Aorta (tissue), 5 donors: ENCODE data around the gene NMD3. TPM values are rescaled to one million over a fixed set of nuclear protein-coding genes. Genes with fewer than 3 reads are reported as not detected.
"Not testable (repeated sequence)": the region's sequence is repeated elsewhere in the genome, so short reads cannot be mapped to it uniquely, and the experiment has no call there.

ENCODE experiments used
- ATAC-seq: fragments of 200-7000 bp; cut with Tn5 transposase; one replicate; pipeline ENCODE4 v1.9.1; 2022; ENCODE audit warnings: moderate library complexity; ENCODE audit not compliant: low FRiP score
- DNase-seq, 2 donors: peaks; one replicate each; pipeline ENCODE4 v3.0.0-alpha.2; 2020
- H3K27ac ChIP-seq, 2 donors: one replicate each; pipeline ENCODE4 v1.5.1; 2013; ENCODE audit warnings: low read length in 2 of 2, mild to moderate bottlenecking in 2 of 2, moderate library complexity in 2 of 2, control low read depth in 1 of 2, inconsistent platforms in 1 of 2, low read depth in 1 of 2
- H3K27me3 ChIP-seq, 2 donors: one replicate each; pipeline ENCODE4 v1.6.1; 2013; ENCODE audit warnings: control low read depth in 1 of 2, low read length in 1 of 2, mild to moderate bottlenecking in 1 of 2, moderate library complexity in 1 of 2; ENCODE audit not compliant: insufficient read depth in 2 of 2, control insufficient read depth in 1 of 2
- H3K36me3 ChIP-seq, 2 donors: one replicate each; pipeline ENCODE4 v1.6.1; 2013; ENCODE audit warnings: control low read depth in 1 of 2, low read length in 1 of 2, mild to moderate bottlenecking in 1 of 2; ENCODE audit not compliant: insufficient read depth in 2 of 2, control insufficient read depth in 1 of 2
- H3K4me1 ChIP-seq, 2 donors: one replicate each; pipeline ENCODE4 v1.6.1; 2013; ENCODE audit warnings: low read length in 2 of 2, control low read depth in 1 of 2, mild to moderate bottlenecking in 1 of 2, moderate library complexity in 1 of 2; ENCODE audit not compliant: insufficient read depth in 2 of 2, control insufficient read depth in 1 of 2
- H3K4me3 ChIP-seq, 2 donors: one replicate each; pipeline ENCODE4 v1.5.1; 2013; ENCODE audit warnings: low read length in 2 of 2, control low read depth in 1 of 2, mild to moderate bottlenecking in 1 of 2
- H3K9me3 ChIP-seq: one replicate; pipeline ENCODE4 v1.6.1; 2013; ENCODE audit warnings: mild to moderate bottlenecking, low read length; ENCODE audit not compliant: control insufficient read depth
- WGBS, 2 donors: extraction: QIAGEN DNeasy Blood & Tissue Kit; methylation state at CpG; one replicate each; pipeline ENCODE4 v1.1.7; 2013; 5-methylcytosine and 5-hydroxymethylcytosine counted together
- intact Hi-C, 2 donors: fragments of 100-400 bp; cut with DNase I; formaldehyde crosslinking; loops; one replicate each; pipeline versions ENCODE4 v1.14.2 to v1.15.0; 2022
- long read RNA-seq, 2 donors: library from polyadenylated mRNA; unstranded; transcript quantifications; one replicate each; pipeline ENCODE4 v2.0.0, GENCODE V29; 2020 to 2021
- polyA plus RNA-seq, 2 donors: library from polyadenylated mRNA; stranded (reverse); fragments of 200-250 nt; gene quantifications; one replicate each; pipeline ENCODE4 v1.2.3, GENCODE V29; 2013
- total RNA-seq, 2 donors: library from RNA; stranded (reverse); fragmentation: NEBNext Ultra II Directional; extraction: Animal tissue kit (Norgen Biotek cat#: 25700); gene quantifications; one replicate each; pipeline ENCODE4 v1.2.1, GENCODE V29; 2021
- donor health status: healthy with polysubstance abuse.
- donor health status: Bipolar disorder and iron deficiency.
- donor health status: DM: no; HTN: no; CAD: no.
- donor health status: DM: no; HTN: no; CAD: no.
- donor health status: DM: yes; HTN: yes; CAD: no.

The NMD3 gene
- total RNA-seq (10 to 100 TPM; 53.8 to 56.5 TPM), polyA plus RNA-seq (10 to 100 TPM; 37.9 to 38.6 TPM)
- long read RNA-seq, donor 1, transcript NMD3-201 (16 exons, 3,049 nt) = major isoform, 37 of 77 reads
- long read RNA-seq, donor 1, partial matches to known transcripts = 16 of 77 reads
- long read RNA-seq, donor 1, other reads (novel, unspliced or antisense) = 23 of 77 reads
- long read RNA-seq, donor 2, transcript NMD3-201 (16 exons, 3,049 nt) = major isoform, 21 of 41 reads
- long read RNA-seq, donor 2, partial matches to known transcripts = 2 of 41 reads
- long read RNA-seq, donor 2, other reads (novel, unspliced or antisense) = 18 of 41 reads

- intact Hi-C loops = loop anchor here in 1 of 2 donors (5.0 kb wide), 1 partner anchor 154 kb away; no protein-coding TSS in a partner anchor
- H3K9me3 ChIP-seq = no peaks in the 10 kb centered on the region
- DNase-seq = peak; percentile 97 to 98
- 0 to 1% methylated on average over 70 to 71 of the region's 71 CpGs for WGBS, 2 donors
- H3K27ac ChIP-seq = peak within 1 kb of the TSS; percentile 60 to 70
- peak; percentile 99 for ATAC-seq
- no peaks in the 10 kb centered on the region for H3K36me3 ChIP-seq
- peak within 1 kb of the TSS; percentile 62 to 78 for H3K4me3 ChIP-seq
- no peaks in the 10 kb centered on the region for H3K4me1 ChIP-seq
- no peaks in the 10 kb centered on the region for H3K27me3 ChIP-seq
Measured at GRCh38 chr3:161220850-161221753, at the start of gene NMD3. NMD3 (plus strand) TSS chr3:161221311; CDS start chr3:161222014, 703 bp downstream.

GRCh38 chr3:161171639-161172552 is 49.2 kb upstream of the NMD3 start:
- WGBS, 2 donors = 92 to 94% methylated on average over 2 of the region's 2 CpGs
- Histone ChIP-seq H3K4me3 (no peak overlapping the region), H3K27ac (no peak overlapping the region), H3K36me3 (no peaks in the 10 kb centered on the region), H3K4me1 (no peaks in the 10 kb centered on the region), H3K9me3 (no peaks in the 10 kb centered on the region), H3K27me3 (no peaks in the 10 kb centered on the region)
- DNase-seq = no peak
- intact Hi-C loops = no loop called here
- ATAC-seq = no peak

GRCh38 chr3:161175506-161175905 is 45.6 kb upstream of the NMD3 start:
- intact Hi-C loops = no loop called here
- no peak overlapping the region for H3K27ac ChIP-seq
- no peaks in the 10 kb centered on the region for H3K36me3 ChIP-seq
- no peaks in the 10 kb centered on the region for H3K27me3 ChIP-seq
- H3K4me1 ChIP-seq = peaks cover 0 to 3% of the 10 kb centered on the region in 2 donors
- ATAC-seq = no peak
- DNase-seq = no peak
- 81 to 94% methylated on average over 1 of the region's 1 CpG for WGBS, 2 donors
- H3K9me3 ChIP-seq = no peaks in the 10 kb centered on the region
- no peak overlapping the region for H3K4me3 ChIP-seq

GRCh38 chr3:161177991-161178390 is 43.1 kb upstream of the NMD3 start:
- peaks cover 0 to 3% of the 10 kb centered on the region in 2 donors for H3K4me1 ChIP-seq
- H3K36me3 ChIP-seq = no peaks in the 10 kb centered on the region
- ATAC-seq (no peak), DNase-seq (no peak)
- H3K27me3 ChIP-seq = no peaks in the 10 kb centered on the region
- intact Hi-C loops = no loop called here
- H3K9me3 ChIP-seq = no peaks in the 10 kb centered on the region
- 89 to 91% methylated on average over 3 of the region's 3 CpGs for WGBS, 2 donors
- H3K4me3 ChIP-seq = no peak overlapping the region
- H3K27ac ChIP-seq = no peak overlapping the region

GRCh38 chr3:161181371-161181770 is 39.7 kb upstream of the NMD3 start:
- not testable (repeated sequence) for H3K4me3 ChIP-seq, H3K36me3 ChIP-seq, H3K9me3 ChIP-seq, H3K4me1 ChIP-seq, H3K27me3 ChIP-seq, H3K27ac ChIP-seq
- 0 to 1% methylated on average over 1 of the region's 1 CpG for WGBS, 2 donors
- peak in 1 of 2 donors; percentile 74 for DNase-seq
- peak; percentile 67 for ATAC-seq
- intact Hi-C loops = loop anchor here in 1 of 2 donors (10.0 kb wide), 1 partner anchor 77 kb away; the partner anchor contains the start of gene B3GALNT1

GRCh38 chr3:161187046-161187445 is 34.1 kb upstream of the NMD3 start:
- DNase-seq (no peak), ATAC-seq (no peak)
- WGBS, 2 donors = 29 to 59% methylated on average over 2 of the region's 2 CpGs
- Histone ChIP-seq H3K27me3 (no peaks in the 10 kb centered on the region), H3K36me3 (no peaks in the 10 kb centered on the region), H3K4me1 (no peaks in the 10 kb centered on the region), H3K4me3 (no peak overlapping the region), H3K9me3 (no peaks in the 10 kb centered on the region), H3K27ac (no peak overlapping the region)
- intact Hi-C loops = loop anchor here in 1 of 2 donors (10.0 kb wide), 1 partner anchor 82 kb away; the partner anchor contains the start of gene B3GALNT1

- ATAC-seq (no peak), DNase-seq (no peak)
- intact Hi-C loops = no loop called here
- Histone ChIP-seq H3K27ac (no peak overlapping the region), H3K9me3 (no peaks in the 10 kb centered on the region), H3K36me3 (no peaks in the 10 kb centered on the region), H3K4me3 (no peak overlapping the region), H3K4me1 (no peaks in the 10 kb centered on the region), H3K27me3 (no peaks in the 10 kb centered on the region)
- 92 to 93% methylated on average over 6 of the region's 6 CpGs for WGBS, 2 donors
Measured at GRCh38 chr3:161197855-161198850, 23.0 kb upstream of the NMD3 start.
